GM18858 (cell line): ENCODE data around the gene SLC25A53.
"Not testable (repeated sequence)": the region's sequence is repeated elsewhere in the genome, so short reads cannot be mapped to it uniquely, and the experiment has no call there.

Source experiments
- ATAC-seq: cut with Tn5 transposase; IDR thresholded peaks from one replicate; pipeline ENCODE4 v1.9.1; 2021; ENCODE audit not compliant: unreplicated experiment

The SLC25A53 gene

DNA sequence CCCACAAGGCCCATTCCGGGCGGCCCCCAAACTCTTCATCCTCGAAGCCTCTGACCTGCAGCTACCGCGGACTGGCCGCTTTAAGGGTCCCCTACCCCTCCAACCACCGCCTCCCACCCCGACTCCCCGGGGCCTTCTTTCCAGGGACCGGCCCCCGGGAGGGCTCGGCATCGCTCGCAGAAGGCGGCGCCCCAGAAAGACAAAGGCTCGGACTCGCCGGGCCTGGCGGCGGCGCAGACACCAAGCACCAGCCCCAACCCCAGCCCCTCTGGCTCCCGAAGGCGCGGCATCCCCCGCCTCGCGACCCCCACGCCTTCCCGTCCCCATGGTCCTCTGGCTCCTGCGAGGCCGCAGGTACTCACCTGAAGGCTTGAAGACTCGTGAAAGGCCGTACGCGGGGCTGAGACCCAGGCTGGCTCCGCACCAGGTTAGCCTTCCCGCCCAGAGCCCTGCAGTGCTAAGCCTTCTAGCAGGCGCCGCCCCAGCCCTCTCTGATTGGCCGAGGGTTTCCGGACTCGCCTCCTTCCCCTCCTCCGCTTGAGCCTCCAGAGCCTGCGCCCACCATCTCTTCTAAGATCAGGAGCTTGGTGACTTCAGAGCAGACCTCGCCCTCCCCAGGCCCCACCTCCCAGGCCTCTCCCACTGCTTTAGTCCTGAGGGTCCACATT is 80.9 kb downstream of the SLC25A53 start, which contains the start of gene TMSB15C:
TMSB15C (minus strand) TSS at position 459 of the 668 bp plus-strand sequence.
- peak; percentile 90 for ATAC-seq

DNA sequence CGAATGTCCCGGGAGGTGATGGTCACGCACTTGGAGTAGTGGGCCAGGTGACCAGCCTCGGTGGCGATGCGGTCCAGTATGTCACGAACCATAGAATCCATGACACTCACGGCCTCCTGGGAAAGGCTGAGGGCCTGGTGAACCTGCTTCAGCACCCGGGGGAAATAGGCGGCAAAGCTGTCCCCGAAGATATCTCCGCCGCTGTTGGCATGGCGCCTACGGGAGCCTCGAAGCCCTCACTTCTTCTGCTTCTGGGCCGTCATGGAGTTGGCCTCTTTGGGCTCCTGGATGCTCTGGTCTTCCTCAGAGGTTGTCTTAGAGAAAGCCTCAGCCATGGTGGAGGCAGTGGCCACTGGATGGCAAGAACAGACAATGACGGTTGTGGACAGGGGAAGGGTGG is 94.2 kb downstream of the SLC25A53 start:
- ATAC-seq: not testable (repeated sequence)

- ATAC-seq: not testable (repeated sequence)
These were observed 101.9 kb downstream of the SLC25A53 start for GRCh38 chrX:104054956-104055355.
